HepG2 (cell line): ENCODE measurements around the gene BEX1. TPM values are rescaled to one million over a fixed set of nuclear protein-coding genes. Genes with fewer than 3 reads are reported as not detected.

ENCODE experiments used
- ATAC-seq: fragments of 200-7000 bp; cut with Tn5 transposase; 3 replicates; pipeline ENCODE4 v1.9.1; 2020; ENCODE audit warnings: mild to moderate bottlenecking, moderate library complexity
- BruUV-seq: library from RNA; stranded (reverse); fragments of 400-500 nt; replicated peaks from 2 replicates; lab custom pipeline; 2021; lab: Mats Ljungman, UMichigan
- CTCF ChIA-PET: fragments of 300-600 bp; formaldehyde crosslinking; extraction: SDS; loops from one replicate; lab custom pipeline; 2021; ENCODE audit warnings: low total read pairs, inconsistent platforms, low intra/inter-chr PET ratio; lab: Yijun Ruan, JAX
- POLR2A ChIA-PET: fragments of 350-600 bp; sonication (Branson Sonifier 250); formaldehyde crosslinking; loops from one replicate; lab custom pipeline; 2020; ENCODE audit warnings: antibody characterized with exemption, inconsistent platforms; lab: Yijun Ruan, JAX
- DNase-seq: peaks from one replicate; pipeline ENCODE4 v3.0.0-alpha.2; 2015; ENCODE audit warnings: low spot score
- FAIRE-seq: peaks from 3 replicates; lab custom pipeline; 2011; peaks lifted over from hg19 to GRCh38; lab: Jason Lieb, UNC
- H2AFZ ChIP-seq: one replicate; pipeline ENCODE4 v1.6.1; 2011; ENCODE audit warnings: low read length, inconsistent platforms
- H3K27ac ChIP-seq: fragments of 300-600 bp; 3 replicates; pipeline ENCODE4 v1.8.0; 2011; ENCODE audit warnings: mixed run types, mild to moderate bottlenecking, mixed read lengths, low read length, inconsistent platforms; ENCODE audit not compliant: insufficient read depth; ENCODE audit errors: extremely low read length
- H3K27me3 ChIP-seq, 2 experiments: fragments of 200-600 bp in 1 of 2; 2 replicates in 1 of 2; 3 replicates in 1 of 2; pipeline versions ENCODE4 v1.6.0 to v1.8.0; 2011; ENCODE audit warnings: low read length in 2 of 2, mild to moderate bottlenecking in 2 of 2, moderate library complexity in 2 of 2, inconsistent platforms in 1 of 2; ENCODE audit not compliant: insufficient read depth in 2 of 2, control insufficient read depth in 1 of 2
- H3K36me3 ChIP-seq, 2 experiments: fragments of 200-600 bp in 1 of 2; replicated peaks in 1 of 2; 2 replicates in 1 of 2; 3 replicates in 1 of 2; pipeline versions ENCODE4 v1.5.1 to v1.8.0; 2011; ENCODE audit warnings: low read length in 2 of 2, inconsistent platforms in 1 of 2; ENCODE audit not compliant: insufficient read depth in 2 of 2, control insufficient read depth in 1 of 2
- H3K4me1 ChIP-seq: 2 replicates; pipeline ENCODE4 v1.5.1; 2012; ENCODE audit warnings: low read length, inconsistent platforms; ENCODE audit not compliant: insufficient read depth
- H3K4me2 ChIP-seq: 2 replicates; pipeline ENCODE4 v1.6.0; 2011; ENCODE audit warnings: low read depth, low read length, inconsistent platforms
- H3K4me3 ChIP-seq, 3 experiments: fragments of 200-600 bp in 1 of 3; sonication (generic), shearing (Covaris generic) in 1 of 3; replicated peaks in 1 of 3; 2 replicates each; pipeline ENCODE4 v1.5.1; 2011 to 2016; ENCODE audit warnings: low read length in 3 of 3, inconsistent platforms in 2 of 3, low read depth in 2 of 3, mild to moderate bottlenecking in 2 of 3, control low read depth in 1 of 3, mixed read lengths in 1 of 3; ENCODE audit not compliant: insufficient read depth in 1 of 3
- H3K79me2 ChIP-seq: one replicate; pipeline ENCODE4 v1.6.1; 2011; ENCODE audit warnings: low read length, inconsistent platforms; ENCODE audit not compliant: insufficient read depth
- H3K9ac ChIP-seq: 2 replicates; pipeline ENCODE4 v1.6.0; 2011; ENCODE audit warnings: mild to moderate bottlenecking, low read depth, low read length, inconsistent platforms; ENCODE audit not compliant: insufficient read depth
- H3K9me3 ChIP-seq: 2 replicates; pipeline ENCODE4 v1.5.1; 2012; ENCODE audit warnings: mild to moderate bottlenecking, low read length
- H4K20me1 ChIP-seq: 2 replicates; pipeline ENCODE4 v1.6.0; 2011; ENCODE audit warnings: inconsistent platforms, mild to moderate bottlenecking, low read length, moderate library complexity; ENCODE audit not compliant: insufficient read depth
- BCL6 ChIP-seq: IDR thresholded peaks from 2 replicates; pipeline ENCODE4 v1.6.1; 2016; ENCODE audit warnings: missing genetic modification reagents, missing compliant biosample characterization
- CEBPB ChIP-seq: IDR thresholded peaks from 2 replicates; pipeline ENCODE4 v1.6.1; 2011; ENCODE audit warnings: low read depth, low read length, improper control_type of control experiment, borderline replicate concordance
- CEBPG ChIP-seq: IDR thresholded peaks from 2 replicates; pipeline ENCODE4 v1.6.1; 2016
- GATAD2A ChIP-seq: IDR thresholded peaks from 2 replicates; pipeline ENCODE4 v1.6.1; 2016
- MAFF ChIP-seq: IDR thresholded peaks from 2 replicates; pipeline ENCODE4 v1.6.1; 2011; ENCODE audit warnings: low read depth, low read length, improper control_type of control experiment
- MAFK ChIP-seq, 2 experiments: IDR thresholded peaks in 1 of 2; conservative IDR thresholded peaks in 1 of 2; 2 replicates each; pipeline ENCODE4 v1.6.1; 2011; ENCODE audit warnings: improper control_type of control experiment in 2 of 2, low read length in 2 of 2
- SOX13 ChIP-seq, 3 experiments: fragments of 450-650 bp in 1 of 3; sonication (generic) in 1 of 3; formaldehyde crosslinking in 1 of 3; IDR thresholded peaks in 2 of 3; conservative IDR thresholded peaks in 1 of 3; 2 replicates each; pipeline versions ENCODE4 v1.5.0 to v1.6.1; 2016 to 2020; ENCODE audit warnings: antibody characterized with exemption in 1 of 3, mild to moderate bottlenecking in 1 of 3, missing compliant biosample characterization in 1 of 3, missing genetic modification reagents in 1 of 3, moderate library complexity in 1 of 3
- ZKSCAN5 ChIP-seq: sonication (generic); formaldehyde crosslinking; IDR thresholded peaks from 2 replicates; pipeline ENCODE4 v1.5.1; 2020; ENCODE audit warnings: mild to moderate bottlenecking, missing genetic modification reagents
- in situ Hi-C: cut with HindIII; loops from 2 replicates; pipeline ENCODE4 v1.10.0; 2017; ENCODE audit warnings: low pct_unique_long_range_greater_than_20kb; ENCODE audit not compliant: extremely low pct_ligation_motif_present
- intact Hi-C: fragments of 100-400 bp; cut with micrococcal nuclease; formaldehyde crosslinking; loops from one replicate; pipeline ENCODE4 v1.10.0; 2022; ENCODE audit not compliant: unreplicated experiment
- polyA plus RNA-seq, 8 experiments: library from polyadenylated mRNA; depleted of rRNA in 3 of 8; stranded (reverse) in 7 of 8; unstranded in 1 of 8; fragments of >200 nt; fragmentation: Illumina TruSeq in 4 of 8; extraction: Trizol in 4 of 8; gene quantifications; 2 replicates each; pipeline versions ENCODE4 v1.2.1 to v1.2.3, GENCODE V29; 2011 to 2016; ENCODE audit warnings: low read depth in 4 of 8, missing spikeins in 1 of 8, mixed read lengths in 1 of 8; ENCODE audit not compliant: insufficient read depth in 1 of 8
- total RNA-seq, 5 experiments: library from RNA; depleted of rRNA; stranded (reverse); fragments of >200 nt; fragmentation: Illumina TruSeq; extraction: Trizol; gene quantifications; 2 replicates each; pipeline ENCODE4 v1.2.3, GENCODE V29; 2016; ENCODE audit warnings: low read depth in 1 of 5
- TF ChIP-seq, protein P1 (sequence below): sonication (generic); formaldehyde crosslinking; IDR thresholded peaks from 2 replicates; pipeline ENCODE4 v1.8.1; 2023; ENCODE audit warnings: missing genetic modification reagents, inconsistent platforms, borderline replicate concordance
- TF ChIP-seq, protein P2 (sequence below): sonication (generic); IDR thresholded peaks from 2 replicates; pipeline ENCODE4 v1.6.1; 2016; ENCODE audit warnings: low read depth, borderline replicate concordance

BEX1 gene
- total and polyA plus RNA-seq, 2 of the 13 experiments (the other 11 are each of a cell fraction or from before 2014, with no cell fraction given) = 29.4 to 69.4 TPM

- Histone ChIP-seq H3K9ac (no peak overlapping the region), H3K4me3 (no peak overlapping the region), H3K79me2 (no peaks in the 10 kb centered on the region), H3K27ac (no peak overlapping the region), H3K27me3 (no peaks in the 10 kb centered on the region), H3K4me2 (no peak overlapping the region), H3K9me3 (no peaks in the 10 kb centered on the region), H2AFZ (no peak overlapping the region), H4K20me1 (no peaks in the 10 kb centered on the region), H3K36me3 (no peaks in the 10 kb centered on the region), H3K4me1 (peaks cover 35% of the 10 kb centered on the region)
- in situ Hi-C loops = no loop called here
- TF ChIP-seq CEBPB (peak; percentile 84), MAFF (peak; percentile 26; the same call in 1 of the 2 replicates), GATAD2A (peak; percentile 23; the same call in 1 of the 2 replicates), CEBPG (CRISPR knock-in tag) (peak; percentile 66), SOX13 (IDR thresholded peaks at IDR 0.05) (no peak), SOX13 (CRISPR knock-in tag; conservative IDR thresholded peaks at IDR 0.05 in 1 of 2, IDR thresholded peaks at IDR 0.05 in 1 of 2) (0 out of 4 replicates have a peak, but pooled peaks of 1 of the 2 experiments have one; percentile 21), ZKSCAN5 (CRISPR knock-in tag) (no peak), MAFK (conservative IDR thresholded peaks at IDR 0.05 in 1 of 2, IDR thresholded peaks at IDR 0.05 in 1 of 2; ENCODE audit: low read length in 2 of 2) (peak; percentile 15 to 29; a peak in 1 of 4 replicates), BCL6 (peak; percentile 48; the same call in 1 of the 2 replicates)
- TF ChIP-seq, protein P1, sequence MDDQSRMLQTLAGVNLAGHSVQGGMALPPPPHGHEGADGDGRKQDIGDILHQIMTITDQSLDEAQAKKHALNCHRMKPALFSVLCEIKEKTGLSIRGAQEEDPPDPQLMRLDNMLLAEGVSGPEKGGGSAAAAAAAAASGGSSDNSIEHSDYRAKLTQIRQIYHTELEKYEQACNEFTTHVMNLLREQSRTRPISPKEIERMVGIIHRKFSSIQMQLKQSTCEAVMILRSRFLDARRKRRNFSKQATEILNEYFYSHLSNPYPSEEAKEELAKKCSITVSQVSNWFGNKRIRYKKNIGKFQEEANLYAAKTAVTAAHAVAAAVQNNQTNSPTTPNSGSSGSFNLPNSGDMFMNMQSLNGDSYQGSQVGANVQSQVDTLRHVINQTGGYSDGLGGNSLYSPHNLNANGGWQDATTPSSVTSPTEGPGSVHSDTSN (CRISPR knock-in tag) = no peak
- TF ChIP-seq, protein P2, sequence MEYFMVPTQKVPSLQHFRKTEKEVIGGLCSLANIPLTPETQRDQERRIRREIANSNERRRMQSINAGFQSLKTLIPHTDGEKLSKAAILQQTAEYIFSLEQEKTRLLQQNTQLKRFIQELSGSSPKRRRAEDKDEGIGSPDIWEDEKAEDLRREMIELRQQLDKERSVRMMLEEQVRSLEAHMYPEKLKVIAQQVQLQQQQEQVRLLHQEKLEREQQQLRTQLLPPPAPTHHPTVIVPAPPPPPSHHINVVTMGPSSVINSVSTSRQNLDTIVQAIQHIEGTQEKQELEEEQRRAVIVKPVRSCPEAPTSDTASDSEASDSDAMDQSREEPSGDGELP = no peak
- intact Hi-C loops = loop anchor here (10.0 kb wide), 1 partner anchor 98 kb away; no protein-coding TSS in a partner anchor
- ATAC-seq (no peak), DNase-seq (peak; percentile 2), FAIRE-seq (peak; percentile 43)
- ChIA-PET CTCF (no interaction called here), POLR2A (interaction anchor here (1.6 kb wide), 1 partner anchor 11 kb away, joined by 3 read pairs; the partner anchor contains the start of gene BEX1)
- BruUV-seq = no TSS peak
Observed at GRCh38 chrX:103052625-103053024, 11.3 kb downstream of the BEX1 start.
